Cardiac muscle cell (in vitro differentiated cells and primary cell): ENCODE results near the gene ZFPL1. TPM values are rescaled to one million over a fixed set of nuclear protein-coding genes. Genes with fewer than 3 reads are reported as not detected.

Source experiments
- DNase-seq, 2 donors: peaks; one replicate each; pipeline versions ENCODE4 v3.0.0 to v3.0.0-alpha.2; 2010 to 2017; ENCODE audit warnings: low read depth in 1 of 2, low spot score in 1 of 2
- H3K27ac ChIP-seq: fragments of 200-600 bp; sonication (generic); 2 replicates; pipeline ENCODE4 v1.5.1; 2016
- H3K27me3 ChIP-seq: fragments of 200-600 bp; sonication (generic); 2 replicates; pipeline ENCODE4 v1.6.0; 2016; ENCODE audit warnings: control low read depth
- H3K36me3 ChIP-seq: fragments of 200-600 bp; sonication (generic); 2 replicates; pipeline ENCODE4 v1.5.1; 2016; ENCODE audit warnings: control low read depth
- H3K4me1 ChIP-seq: fragments of 200-600 bp; sonication (generic); 2 replicates; pipeline ENCODE4 v1.8.1; 2017; ENCODE audit warnings: low read depth, mild to moderate bottlenecking, mixed run types
- H3K4me3 ChIP-seq: fragments of 200-600 bp; sonication (generic); 2 replicates; pipeline ENCODE4 v1.5.1; 2016; ENCODE audit warnings: mild to moderate bottlenecking
- H3K9me3 ChIP-seq: fragments of 200-600 bp; sonication (generic); 2 replicates; pipeline ENCODE4 v1.5.1; 2017; ENCODE audit warnings: low read depth, mild to moderate bottlenecking, control low read depth
- polyA plus RNA-seq: library from polyadenylated mRNA; unstranded; fragments of >200 nt; fragmentation: Nextera tagmentation; extraction: Ambion mirVana; gene quantifications from 2 replicates; pipeline ENCODE4 v1.2.1, GENCODE V29; 2016
- total RNA-seq: library from RNA; depleted of rRNA; stranded (reverse); fragments of >200 nt; gene quantifications from 2 replicates; pipeline ENCODE4 v1.2.3, GENCODE V29; 2016
- TF ChIP-seq, protein P1 (sequence below): IDR thresholded peaks from 2 replicates; pipeline ENCODE4 v1.5.1; 2012; ENCODE audit warnings: low read depth, mild to moderate bottlenecking, low read length

The ZFPL1 gene
- 56.3 and 68.0 TPM in 2 replicates for total RNA-seq
- polyA plus RNA-seq = 57.4 and 72.2 TPM in 2 replicates

- TF ChIP-seq, protein P1, sequence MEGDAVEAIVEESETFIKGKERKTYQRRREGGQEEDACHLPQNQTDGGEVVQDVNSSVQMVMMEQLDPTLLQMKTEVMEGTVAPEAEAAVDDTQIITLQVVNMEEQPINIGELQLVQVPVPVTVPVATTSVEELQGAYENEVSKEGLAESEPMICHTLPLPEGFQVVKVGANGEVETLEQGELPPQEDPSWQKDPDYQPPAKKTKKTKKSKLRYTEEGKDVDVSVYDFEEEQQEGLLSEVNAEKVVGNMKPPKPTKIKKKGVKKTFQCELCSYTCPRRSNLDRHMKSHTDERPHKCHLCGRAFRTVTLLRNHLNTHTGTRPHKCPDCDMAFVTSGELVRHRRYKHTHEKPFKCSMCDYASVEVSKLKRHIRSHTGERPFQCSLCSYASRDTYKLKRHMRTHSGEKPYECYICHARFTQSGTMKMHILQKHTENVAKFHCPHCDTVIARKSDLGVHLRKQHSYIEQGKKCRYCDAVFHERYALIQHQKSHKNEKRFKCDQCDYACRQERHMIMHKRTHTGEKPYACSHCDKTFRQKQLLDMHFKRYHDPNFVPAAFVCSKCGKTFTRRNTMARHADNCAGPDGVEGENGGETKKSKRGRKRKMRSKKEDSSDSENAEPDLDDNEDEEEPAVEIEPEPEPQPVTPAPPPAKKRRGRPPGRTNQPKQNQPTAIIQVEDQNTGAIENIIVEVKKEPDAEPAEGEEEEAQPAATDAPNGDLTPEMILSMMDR = no peak
- Histone ChIP-seq H3K36me3 (peaks cover 8% of the 10 kb centered on the region), H3K27ac (peak within 1 kb of the TSS; percentile 92), H3K4me3 (peak within 1 kb of the TSS; percentile 84), H3K4me1 (no peaks in the 10 kb centered on the region), H3K9me3 (no peaks in the 10 kb centered on the region), H3K27me3 (no peaks in the 10 kb centered on the region)
- peak; percentile 97 for DNase-seq
Measured at GRCh38 chr11:65083834-65084597, at the start of gene ZFPL1, which contains the start of gene CDCA5. Gene ZFPL1, plus strand, starts transcription at chr11:65084222. Its CDS starts 477 bp downstream, at chr11:65084699. Gene CDCA5, minus strand, starts transcription at chr11:65084040. Its CDS starts 62 bp downstream, at chr11:65083978.

GRCh38 chr11:65034423-65034822, 49.6 kb upstream of the ZFPL1 start:
- H3K36me3 ChIP-seq = peaks cover 19% of the 10 kb centered on the region
- no peaks in the 10 kb centered on the region for H3K9me3 ChIP-seq
- no peaks in the 10 kb centered on the region for H3K27me3 ChIP-seq
- TF ChIP-seq, protein P1 = no peak
- H3K27ac ChIP-seq = no peak overlapping the region
- DNase-seq = no peak
- no peaks in the 10 kb centered on the region for H3K4me1 ChIP-seq
- no peak overlapping the region for H3K4me3 ChIP-seq

DNA sequence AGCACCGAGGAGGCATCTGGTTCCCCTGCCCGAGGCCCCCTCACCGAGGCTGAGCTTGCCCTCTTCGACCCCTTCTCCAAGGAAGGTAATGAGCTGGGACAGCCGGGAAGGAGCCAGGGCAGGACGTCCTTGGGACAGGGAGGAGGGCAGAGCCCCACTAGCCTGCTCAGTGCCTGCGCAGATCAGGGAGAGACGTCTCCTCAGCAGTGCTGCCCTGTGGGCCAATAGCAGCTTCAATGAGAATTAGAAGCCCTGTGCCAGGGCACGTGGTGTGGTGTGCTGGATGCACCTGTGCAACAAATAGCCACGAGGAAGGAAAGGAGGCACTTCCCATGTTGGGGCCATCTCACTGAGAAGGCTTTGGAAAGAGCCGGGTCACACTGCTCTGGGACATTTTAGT, 48.4 kb upstream of the ZFPL1 start:
- DNase-seq = no peak
- H3K9me3 ChIP-seq = no peaks in the 10 kb centered on the region
- TF ChIP-seq, protein P1 = no peak
- no peak overlapping the region for H3K4me3 ChIP-seq
- H3K27me3 ChIP-seq = no peaks in the 10 kb centered on the region
- peaks cover 23% of the 10 kb centered on the region for H3K36me3 ChIP-seq
- no peak overlapping the region for H3K27ac ChIP-seq
- H3K4me1 ChIP-seq = peaks cover 4% of the 10 kb centered on the region

DNA sequence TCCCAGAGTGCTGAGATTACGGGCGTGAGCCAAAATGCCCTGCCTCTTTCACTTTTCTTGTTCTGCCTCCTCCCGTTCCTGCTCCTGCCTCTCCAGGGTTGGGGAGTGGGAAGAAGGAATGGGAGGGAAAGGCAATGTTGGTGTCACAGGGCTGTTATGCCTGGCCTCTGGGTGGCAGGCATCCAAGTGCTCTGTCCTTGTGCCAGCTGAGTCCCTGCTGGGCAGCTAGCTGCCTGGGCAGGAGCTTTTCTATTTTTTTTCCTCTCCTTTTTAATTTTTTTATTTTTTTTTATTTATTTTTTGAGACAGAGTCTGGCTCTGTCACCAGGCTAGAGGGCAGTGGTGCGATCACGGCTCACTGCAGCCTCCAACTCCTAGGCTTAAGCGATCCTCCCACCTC, 47.1 kb upstream of the ZFPL1 start:
- no peaks in the 10 kb centered on the region for H3K9me3 ChIP-seq
- no peaks in the 10 kb centered on the region for H3K27me3 ChIP-seq
- H3K36me3 ChIP-seq = peaks cover 23% of the 10 kb centered on the region
- no peak overlapping the region for H3K4me3 ChIP-seq
- peaks cover 4% of the 10 kb centered on the region for H3K4me1 ChIP-seq
- no peak overlapping the region for H3K27ac ChIP-seq
- no peak for DNase-seq
- TF ChIP-seq, protein P1 = no peak

GRCh38 chr11:65040520-65040846, 43.5 kb upstream of the ZFPL1 start:
- peaks cover 14% of the 10 kb centered on the region for H3K36me3 ChIP-seq
- H3K9me3 ChIP-seq = no peaks in the 10 kb centered on the region
- TF ChIP-seq, protein P1 = no peak

More at GRCh38 chr11:65040520-65040846, 43.5 kb upstream of the ZFPL1 start:
- peaks cover 4% of the 10 kb centered on the region for H3K4me1 ChIP-seq
- DNase-seq = no peak
- H3K27ac ChIP-seq = peak overlapping the region; percentile 80
- no peaks in the 10 kb centered on the region for H3K27me3 ChIP-seq
- peak overlapping the region; percentile 58 for H3K4me3 ChIP-seq
